Activated naive CD4-positive, alpha-beta T cell (primary cell): Measurements from ENCODE around the gene SVEP1.
"Not testable (repeated sequence)": the region's sequence is repeated elsewhere in the genome, so short reads cannot be mapped to it uniquely, and the experiment has no call there.

Source experiments
- DNase-seq, 4 experiments: peaks; one replicate each; lab custom pipeline; 2025; lab: John Stamatoyannopoulos, UW

Gene SVEP1

DNA sequence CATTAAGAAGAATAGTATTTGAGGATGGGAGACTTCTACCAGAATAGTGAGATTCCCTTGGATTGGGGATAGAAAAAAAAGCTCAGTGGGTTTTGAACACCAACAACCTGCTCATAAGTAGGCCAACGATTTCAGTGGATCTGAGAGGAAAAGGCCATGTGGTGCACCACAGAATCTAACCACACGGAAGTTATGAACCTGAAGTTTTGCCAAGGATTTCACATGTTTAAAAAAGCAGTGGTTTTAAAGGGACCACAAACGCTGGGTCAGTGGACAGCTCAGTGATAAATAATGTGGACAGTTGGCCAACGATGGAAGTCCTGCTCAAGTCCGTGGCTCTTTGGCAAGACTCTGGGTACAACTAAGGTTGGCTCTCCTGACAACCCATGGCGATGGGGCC is 134.6 kb downstream of the SVEP1 start:
- no peak for DNase-seq

DNA sequence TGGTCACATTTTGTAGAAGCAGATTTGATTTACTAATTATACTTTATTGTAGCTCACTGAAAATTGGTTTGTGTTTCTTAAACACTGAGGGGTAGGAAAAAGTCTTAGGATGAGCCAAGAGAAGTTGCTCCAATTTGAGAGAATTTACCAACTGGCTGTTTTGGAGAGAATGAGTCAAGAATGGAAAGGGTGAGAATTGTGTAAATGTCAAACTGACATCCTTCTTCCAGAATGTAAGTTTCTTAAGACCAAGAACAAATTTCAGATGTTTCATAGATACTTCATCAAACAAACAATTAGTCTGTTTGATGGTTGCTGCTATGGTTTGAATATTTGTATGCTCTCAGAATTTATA is 135.7 kb downstream of the SVEP1 start:
- no peak for DNase-seq

DNA sequence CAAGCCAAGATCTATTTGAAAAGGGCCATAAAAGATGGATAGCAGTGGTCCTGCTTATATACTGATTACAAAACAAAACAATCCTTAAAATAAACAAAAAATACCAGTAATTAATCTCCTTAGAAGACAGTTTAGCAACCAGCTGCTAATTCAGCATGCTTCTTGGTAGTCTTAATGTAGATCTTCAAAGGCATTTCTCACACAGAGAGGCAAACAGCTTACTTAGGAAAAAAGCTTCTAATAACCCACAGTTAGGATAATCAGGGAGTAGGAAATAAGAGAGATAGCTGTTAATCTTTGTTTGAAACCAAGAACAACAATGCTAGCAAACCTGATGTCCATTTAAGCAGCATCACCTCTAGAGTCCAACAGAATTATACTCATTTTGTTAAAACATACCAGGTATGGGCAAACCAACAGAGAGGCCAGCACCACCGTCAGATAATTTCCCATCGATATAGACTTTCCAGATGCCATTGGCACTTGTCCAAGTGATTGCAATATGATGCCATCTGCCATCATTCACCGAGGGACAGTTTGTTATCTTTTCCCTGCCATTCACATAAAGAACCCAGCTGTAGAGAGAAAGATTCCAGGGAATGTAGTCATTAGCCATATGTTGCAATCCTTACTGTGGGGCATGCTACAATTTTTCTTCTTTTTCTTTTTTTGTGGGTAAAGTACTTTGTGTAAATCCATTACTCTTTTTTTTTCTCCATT is 136.2 kb downstream of the SVEP1 start:
- no peak for DNase-seq

DNA sequence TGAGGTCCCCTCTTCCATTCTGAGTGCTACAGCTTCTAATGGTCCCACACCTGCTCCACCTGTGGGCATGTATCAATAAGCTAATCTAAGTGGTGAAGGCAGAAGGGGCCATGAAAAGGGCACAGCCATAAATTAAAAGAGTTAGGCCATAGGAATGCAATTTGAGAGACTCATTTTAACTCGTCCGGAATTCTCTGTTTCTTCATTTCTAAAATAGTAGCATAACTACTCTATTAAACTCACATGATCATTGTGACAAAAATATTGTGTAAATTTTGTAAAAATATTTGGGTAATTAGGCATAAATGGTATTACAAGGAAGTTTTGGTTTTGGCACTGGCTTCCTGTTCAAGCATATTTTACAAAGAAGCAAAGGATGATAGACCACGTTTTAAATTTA is 138.7 kb downstream of the SVEP1 start:
- no peak for DNase-seq

DNA sequence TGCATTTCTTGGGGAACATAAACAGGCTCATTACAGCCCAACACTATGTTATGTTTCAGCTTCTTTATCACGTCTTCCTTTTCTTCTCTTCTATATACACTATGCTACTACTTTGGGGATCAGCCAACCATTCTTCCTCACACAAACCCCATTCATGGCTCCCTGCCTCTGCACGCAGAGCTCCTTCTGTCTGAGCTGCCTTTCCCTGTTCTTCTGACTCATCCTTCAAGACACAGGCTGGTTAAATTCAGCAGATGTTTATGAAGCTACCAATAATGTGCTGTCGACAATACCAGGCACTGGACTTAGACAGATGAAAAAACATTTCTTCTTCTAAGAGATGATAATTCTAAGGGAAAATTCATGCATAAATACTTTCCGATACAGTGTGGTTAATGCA is 139.4 kb downstream of the SVEP1 start:
- DNase-seq = no peak

DNA sequence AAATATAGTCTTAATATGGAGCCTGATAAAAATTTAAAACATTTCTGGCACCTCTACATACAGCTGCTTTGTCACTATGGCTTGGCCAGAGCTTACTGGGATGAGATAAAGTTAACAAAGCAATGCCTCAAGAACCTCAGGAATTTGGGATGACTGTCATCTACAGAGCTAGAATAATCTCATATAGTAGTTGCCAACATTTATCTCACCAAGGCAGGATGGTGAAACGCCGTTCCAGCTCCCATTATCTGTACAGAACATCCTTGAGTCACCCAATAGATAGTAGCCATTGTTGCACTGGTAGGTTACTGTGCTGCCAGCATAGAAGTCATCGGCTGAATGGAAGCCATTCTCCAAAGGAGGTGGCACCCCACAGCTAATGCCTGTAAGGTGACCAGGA is 147.3 kb downstream of the SVEP1 start:
- no peak for DNase-seq

DNA sequence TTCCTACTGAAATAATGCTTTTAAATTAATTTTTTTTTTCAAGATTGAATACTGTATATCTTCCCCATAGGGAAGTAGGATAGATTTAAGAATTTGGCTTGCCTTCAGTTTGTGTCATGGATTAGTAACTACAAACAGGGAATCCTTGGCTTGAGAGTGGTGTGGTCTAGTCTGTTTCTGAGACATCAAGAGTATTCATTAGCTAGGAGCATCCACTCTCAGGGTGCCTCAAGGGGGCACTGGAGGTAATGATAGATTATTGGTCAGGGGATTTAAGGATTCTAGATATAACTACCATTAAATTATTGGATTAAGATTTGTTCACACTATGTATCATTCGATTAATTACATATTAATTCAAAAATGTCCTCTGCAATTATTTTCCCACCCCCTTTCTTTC is 150.1 kb downstream of the SVEP1 start:
- no peak for DNase-seq

DNA sequence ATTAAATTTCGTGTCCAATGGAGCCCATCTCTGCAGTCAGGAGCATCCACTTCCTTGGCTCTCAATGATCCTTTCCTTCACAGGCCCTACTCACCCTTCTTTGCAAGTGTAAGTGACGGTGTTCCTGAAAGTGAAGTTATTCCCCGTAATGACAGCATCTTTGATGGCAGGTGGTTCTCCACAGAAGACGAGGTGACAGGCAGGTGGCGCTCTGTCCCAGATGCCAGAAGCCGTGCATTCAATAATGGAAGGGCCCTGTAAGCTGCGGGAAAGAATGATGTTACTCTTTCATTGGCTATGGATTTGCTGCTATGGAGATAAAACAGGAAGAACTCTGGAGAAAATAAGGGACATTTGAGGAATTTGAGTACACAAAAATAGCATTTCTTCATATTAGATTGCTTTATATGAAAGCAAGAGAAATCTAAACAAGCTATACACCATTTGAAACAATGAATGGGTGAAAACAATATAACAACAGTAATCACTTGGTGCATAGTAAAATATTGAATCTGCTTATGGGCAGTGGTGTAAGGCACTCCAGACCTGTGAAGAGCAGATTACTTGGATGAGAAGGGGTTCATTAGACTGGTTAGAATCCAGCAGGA is 151.9 kb downstream of the SVEP1 start:
- no peak for DNase-seq

DNA sequence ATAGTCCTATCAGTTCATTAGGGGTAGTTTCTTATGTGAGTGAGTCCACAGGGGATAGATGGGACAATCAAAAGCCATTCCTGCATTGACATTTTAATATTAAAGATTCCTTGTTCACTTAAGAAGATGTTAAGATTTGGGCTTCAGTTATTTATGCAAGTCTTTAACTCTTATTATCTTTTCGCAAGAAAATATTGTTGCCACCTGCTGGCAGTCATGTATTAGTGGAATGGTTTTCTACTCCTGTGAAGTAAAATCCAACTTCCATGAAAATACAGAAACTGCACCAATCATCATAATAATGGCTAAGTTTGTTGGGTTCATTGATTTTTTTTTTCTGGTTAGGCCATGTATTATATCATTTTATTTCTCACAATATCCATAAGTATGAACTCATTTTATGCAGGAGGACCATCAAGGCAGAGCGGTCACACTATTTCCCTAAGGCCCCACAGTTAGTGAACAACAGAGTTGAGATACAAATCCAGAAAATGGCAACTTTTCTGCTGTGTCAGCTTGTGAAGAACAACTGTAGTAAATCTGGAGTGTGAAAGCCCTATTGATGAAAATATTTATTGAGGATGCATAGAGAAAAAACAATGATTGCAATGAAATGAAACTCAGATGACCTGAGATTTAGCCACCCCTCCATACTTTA is 153.4 kb downstream of the SVEP1 start:
- no peak for DNase-seq

DNA sequence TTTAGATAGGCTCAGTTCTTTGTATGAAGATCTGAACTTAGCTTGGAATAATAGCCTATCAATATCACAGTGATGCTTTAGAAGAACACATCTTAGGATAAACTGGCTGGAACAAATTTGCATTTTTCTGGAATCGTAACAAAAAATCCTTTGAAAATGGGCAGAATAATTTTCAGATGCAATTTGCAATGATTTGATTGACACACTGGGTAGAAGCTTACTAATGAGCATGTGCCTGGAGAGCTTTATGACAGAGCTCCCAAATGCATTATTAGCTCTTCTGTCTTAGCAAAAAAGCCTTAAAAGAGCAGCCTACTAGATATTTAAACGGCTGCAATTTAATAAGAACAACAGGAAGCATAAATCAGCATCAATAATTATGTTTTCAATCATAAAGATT is 165.1 kb downstream of the SVEP1 start:
- DNase-seq = no peak

DNA sequence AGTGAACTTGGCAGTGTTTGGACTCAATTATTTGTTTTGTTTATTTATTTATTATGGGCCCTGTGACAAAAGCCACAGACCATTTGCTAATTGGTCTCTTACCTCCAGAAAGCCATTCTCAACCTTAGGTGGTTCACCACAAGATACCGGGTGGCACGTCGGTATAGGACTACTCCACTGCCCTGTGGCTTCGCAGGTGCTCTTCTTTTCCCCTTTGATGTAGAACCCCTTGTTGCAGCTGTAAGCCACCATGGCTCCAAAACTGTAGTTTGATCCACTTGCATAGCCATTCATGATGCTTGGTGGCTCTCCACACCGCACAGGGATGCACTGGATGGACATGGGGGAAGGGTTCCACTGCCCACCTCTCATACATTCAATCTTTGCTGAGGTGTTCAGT is 168.6 kb downstream of the SVEP1 start:
- no peak for DNase-seq

DNA sequence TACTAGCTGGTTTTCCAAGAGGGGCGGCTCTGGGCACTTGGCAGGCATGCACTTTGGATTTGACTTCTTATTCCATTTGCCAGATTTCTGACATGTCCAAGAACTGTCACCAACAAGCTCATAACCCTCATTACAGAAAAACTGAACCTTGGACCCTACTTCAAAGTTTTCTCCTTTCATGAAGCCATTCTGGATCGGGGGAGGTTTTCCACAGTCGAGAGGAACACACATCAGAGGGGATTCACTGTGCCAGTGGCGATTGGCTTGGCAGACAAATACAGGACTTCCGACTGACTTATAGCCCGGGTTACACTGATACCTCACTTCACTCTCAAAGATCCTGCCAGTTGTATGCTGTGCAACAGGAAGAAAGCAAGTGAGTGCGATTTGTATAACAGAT is 170.9 kb downstream of the SVEP1 start:
- no peak for DNase-seq

DNA sequence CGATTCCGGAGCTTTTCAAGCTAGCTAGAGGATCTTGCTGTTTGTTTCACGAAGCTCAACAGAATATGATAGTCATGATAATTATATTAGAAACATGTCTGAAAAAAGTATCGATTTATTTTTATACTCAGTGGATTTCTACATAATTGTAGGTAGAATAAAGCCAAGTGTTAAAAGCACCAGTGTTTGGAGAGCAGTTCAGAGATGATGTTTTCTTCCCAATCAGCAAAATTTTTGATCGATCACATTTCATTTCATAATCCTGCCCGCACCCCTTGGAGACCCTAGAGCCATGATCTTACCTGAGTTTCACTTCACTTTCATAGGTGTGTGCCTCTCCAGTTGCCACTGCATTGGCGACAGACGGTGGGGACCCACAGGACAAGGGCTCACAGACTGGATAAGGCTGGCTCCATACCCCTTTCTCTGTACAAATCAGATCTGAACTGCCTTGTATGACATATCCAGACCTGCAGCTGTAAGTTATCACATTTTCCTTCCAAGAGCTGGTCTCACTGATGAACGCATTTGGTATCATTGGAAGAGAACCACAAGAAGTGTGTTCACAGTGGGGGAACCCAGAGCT is 173.6 kb downstream of the SVEP1 start:
- no peak for DNase-seq

DNA sequence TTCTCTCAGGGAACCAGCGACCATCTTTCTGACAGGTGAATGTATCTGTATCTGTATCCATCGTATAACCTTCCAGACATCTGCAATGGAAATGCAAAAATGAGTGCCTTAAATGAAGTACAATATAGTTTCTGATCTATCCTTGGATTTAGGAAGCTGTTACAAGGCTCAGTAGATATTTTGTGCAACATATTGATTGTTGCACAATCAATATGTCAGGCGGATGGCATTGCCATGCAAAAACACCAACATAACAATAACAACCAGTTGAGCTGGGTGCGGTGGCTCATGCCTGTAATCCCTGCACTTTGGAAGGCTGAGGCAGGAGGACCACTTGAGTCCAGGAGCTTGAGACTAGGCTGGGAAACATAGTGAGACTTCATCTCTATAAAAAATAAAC is 175.1 kb downstream of the SVEP1 start:
- DNase-seq = no peak

DNA sequence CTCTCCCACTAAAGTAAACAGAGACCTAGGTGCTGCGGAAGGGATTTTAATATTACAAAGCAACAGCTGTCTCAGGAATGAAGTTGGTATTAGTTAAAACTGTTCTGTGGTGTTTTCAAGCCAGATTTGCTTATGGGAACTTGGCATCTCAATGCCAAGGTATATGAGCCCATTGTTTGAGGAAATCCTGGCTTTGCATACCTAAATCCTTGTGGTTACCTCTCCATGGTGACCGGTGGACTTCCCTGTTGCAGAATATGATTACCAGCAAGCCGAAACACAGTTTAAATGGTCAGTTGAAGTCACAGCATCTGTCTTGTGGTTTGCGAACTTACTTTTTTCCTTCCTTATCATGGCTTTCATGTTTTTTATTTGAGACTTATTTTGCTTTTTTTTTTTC is 179.6 kb downstream of the SVEP1 start:
- DNase-seq = no peak

DNA sequence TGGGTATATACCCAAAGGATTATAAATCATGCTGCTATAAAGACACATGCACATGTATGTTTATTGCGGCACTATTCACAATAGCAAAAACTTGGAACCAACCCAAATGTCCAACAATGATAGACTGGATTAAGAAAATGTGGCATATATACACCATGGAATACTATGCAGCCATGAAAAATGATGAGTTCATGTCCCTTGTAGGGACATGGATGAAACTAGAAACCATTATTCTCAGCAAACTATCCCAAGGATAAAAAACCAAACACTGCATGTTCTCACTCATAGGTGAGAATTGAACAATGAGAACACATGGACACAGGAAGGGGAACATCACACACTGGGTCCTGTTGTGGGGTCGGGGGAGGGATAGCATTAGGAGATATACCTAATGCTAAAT is 180.5 kb downstream of the SVEP1 start:
- not testable (repeated sequence) for DNase-seq

DNA sequence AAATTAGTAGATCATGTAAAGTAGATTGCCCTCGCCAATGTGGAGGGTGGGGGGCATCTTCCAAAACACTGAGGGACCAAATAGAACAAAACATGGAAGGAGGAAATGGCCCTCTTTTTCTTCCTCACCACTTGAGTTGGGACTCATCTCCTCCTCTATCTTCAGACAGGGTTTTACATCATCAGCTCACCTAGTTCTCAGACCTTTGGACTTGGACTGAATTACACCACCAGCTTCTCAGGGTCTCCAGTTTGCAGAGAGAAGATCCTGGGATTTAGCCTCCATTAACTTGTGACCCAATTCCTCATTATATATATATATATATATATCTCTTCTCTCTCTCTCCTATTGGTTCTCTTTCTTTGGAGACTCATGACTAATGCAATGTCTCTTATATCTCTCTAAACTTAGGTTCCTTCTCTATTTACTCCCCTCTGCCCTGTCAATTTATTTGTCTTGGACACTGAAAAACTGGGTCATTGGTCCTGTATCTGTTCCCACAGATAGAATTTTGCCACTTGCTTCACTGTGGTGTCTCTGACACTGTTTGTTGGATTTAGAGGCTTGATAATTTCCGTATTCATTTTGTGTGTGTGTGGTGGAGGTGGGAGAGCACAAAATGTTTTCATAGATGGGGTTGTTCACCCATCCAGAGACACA is 187.6 kb downstream of the SVEP1 start:
- DNase-seq = no peak

DNA sequence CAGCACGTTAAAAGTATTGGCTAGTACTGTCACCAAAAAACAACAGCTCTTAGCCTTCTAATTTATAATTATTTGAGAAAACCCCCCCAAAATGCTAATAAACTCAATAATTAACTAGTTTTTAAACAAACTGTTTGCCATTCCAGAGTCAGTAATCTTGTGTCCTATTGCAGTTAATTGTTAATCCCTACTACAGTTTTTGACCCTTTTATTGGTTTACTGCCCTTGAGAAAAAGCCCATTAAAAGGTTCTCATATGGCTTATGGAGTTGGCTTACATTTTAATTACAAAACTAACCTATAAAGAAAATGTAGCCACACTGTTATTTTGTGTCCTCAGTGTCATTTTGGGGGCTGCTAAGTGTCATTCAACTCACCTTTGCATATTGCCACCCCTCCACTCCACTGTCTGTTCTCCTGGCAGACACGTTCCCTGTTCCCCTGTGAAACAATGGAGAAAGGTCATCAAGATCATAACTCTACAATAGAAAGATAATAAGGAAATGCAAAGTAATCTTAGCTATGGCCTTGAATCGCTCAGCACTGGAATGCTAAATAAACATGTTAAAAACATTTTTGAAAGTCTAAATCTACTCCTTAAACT is 190.3 kb downstream of the SVEP1 start:
- DNase-seq = no peak

DNA sequence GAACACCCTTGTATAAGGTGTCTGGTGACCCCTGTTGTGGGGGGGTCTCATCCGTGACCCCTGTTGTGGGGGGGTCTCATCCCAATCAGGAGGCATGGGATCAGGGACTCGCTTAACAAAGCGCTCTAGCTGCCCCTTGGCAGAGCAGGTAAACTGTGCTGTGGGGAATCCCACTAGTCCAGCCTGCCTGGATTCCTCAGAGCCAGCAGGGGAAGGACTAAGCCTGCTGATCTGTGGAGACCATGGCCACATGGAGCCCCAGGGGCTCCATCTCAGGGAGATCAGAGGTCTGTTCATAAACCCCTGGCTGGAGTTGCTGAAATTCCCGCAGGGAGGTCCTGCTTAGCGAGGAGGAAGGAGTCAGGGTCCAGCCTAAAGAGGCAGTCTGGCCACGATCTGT is 196.1 kb downstream of the SVEP1 start:
- no peak for DNase-seq

DNA sequence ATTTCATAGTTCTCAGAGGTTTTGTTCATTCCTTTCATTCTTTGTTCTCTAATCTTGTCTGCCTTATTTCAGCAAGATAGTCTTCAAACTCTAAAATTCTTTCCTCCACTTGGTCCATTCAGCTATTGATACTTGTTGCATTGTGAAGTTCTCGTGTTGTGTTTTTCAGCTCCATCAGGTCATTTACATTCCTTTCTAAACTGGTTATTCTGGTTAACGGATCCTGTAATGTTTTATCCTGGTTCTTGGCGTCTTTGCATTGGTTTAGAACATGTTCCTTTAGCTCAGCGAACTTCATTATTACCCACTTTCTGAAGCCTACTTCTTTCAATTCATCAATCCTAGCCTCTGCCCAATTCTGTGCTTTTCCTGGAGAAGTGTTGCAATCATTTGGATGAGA is 196.8 kb downstream of the SVEP1 start:
- DNase-seq = no peak

DNA sequence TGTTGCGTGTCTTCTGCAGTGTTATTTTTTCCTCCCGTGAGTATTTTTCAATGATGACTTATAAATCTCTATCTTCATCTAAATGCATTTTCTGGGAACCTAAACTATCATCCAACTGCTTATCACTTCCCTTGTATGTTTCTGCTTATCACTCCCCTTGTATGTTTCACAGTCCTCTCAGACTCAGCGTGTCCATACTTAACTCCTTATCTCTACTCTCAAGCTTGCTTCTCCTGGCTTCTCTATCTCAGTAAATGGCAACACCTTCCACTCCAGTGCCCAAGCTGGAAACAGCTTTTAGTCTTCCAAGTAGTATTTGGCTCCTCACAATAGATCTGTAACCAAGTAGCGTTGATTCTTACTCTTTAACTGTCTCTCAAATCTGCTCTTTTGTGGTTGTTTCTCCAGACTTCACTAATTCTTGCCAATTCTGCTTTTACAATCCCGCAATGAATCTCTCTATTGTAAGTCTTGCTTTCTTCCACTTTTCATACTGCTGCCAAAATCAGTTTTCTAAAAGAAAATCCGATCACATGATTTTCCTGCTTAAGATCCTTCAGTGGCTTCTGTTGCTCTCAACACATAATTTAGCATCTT is 208.0 kb downstream of the SVEP1 start:
- no peak for DNase-seq

DNA sequence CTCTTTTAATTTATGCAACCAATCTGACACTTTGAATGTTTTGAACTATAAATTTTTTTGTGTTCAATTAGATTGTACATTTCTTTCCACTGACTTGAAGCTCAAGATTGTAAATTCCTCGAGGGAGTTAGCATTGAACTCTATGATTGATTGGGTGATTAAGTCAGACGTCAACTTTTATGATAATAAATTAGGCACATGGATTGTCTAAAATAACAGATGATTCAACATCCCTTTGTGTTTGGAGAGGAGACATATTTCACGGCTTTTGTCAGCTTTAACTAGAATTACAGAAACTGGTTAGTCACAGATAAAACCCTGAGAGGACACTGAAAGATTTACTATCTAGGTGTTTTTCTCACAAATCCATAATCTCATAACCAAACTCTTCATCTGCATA is 209.2 kb downstream of the SVEP1 start:
- DNase-seq = no peak
